GM18861 (cell line): ENCODE results near the gene SRRM4.
"Not testable (repeated sequence)": the region's sequence is repeated elsewhere in the genome, so short reads cannot be mapped to it uniquely, and the experiment has no call there.

Source experiments
- ATAC-seq: cut with Tn5 transposase; IDR thresholded peaks from one replicate; pipeline ENCODE4 v1.9.1; 2021; ENCODE audit not compliant: unreplicated experiment

Gene SRRM4

DNA sequence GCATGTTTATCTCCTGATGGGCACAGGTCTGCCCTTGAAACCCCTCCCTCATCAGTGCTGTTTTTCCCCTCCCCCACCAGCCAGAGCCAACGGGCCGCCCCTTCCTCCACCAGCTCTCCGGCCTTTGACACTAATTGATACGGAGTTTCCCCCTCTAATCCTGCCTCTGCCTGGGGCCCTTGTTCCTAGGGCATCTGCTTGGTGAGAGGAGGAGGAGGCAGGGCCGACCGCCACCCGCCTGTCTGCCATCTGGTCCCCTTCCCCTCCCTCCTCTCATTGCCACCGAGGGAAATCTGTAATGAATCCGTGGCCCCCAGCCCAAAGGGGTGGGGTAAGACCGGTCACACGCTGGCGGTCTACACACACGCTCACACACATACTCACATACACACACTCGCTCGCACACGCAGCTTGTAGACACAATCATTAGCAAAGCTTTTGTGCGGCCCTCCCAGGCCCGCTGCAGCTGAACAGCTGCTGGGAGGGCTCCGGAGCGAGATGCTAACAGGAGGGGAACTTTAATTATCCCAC is 27.4 kb downstream of the SRRM4 start:
- no peak for ATAC-seq

DNA sequence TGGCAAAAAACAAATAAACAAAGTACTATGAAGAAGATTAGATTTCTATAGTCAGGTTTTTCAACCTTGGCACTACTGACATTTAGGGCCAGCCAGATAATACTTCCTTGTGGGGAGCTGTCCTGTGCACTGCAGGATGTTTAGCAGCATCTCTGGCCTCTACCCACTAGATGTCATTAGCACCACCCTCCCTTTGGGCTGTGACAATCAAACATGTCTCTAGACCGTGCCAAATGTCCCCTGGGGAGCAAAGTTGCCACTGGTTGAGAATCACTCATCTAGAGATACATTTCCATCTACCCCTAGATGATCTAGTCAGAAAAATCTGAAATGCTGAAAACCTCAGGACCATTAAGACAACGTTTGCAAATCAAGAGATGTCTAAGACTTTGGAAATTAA is 29.9 kb downstream of the SRRM4 start:
- ATAC-seq = no peak

DNA sequence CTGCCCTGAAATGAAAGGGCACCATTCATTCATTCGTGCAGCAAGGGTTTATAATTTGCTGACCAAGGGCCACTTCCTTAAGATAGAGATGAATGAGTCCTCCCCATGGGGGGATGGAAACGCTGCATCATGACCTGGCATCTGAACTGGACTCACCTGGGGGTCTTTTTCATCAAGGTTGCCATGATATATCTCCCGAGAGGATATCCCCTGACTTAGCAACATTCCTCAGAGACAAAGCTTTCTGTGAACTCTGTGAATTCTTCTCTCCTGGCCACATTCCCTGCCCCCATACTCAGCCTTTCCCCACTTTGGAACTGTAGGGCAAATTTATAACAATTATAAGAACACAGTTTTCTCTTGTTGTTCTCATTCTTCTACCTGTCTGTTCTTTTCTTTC is 30.8 kb downstream of the SRRM4 start:
- no peak for ATAC-seq

DNA sequence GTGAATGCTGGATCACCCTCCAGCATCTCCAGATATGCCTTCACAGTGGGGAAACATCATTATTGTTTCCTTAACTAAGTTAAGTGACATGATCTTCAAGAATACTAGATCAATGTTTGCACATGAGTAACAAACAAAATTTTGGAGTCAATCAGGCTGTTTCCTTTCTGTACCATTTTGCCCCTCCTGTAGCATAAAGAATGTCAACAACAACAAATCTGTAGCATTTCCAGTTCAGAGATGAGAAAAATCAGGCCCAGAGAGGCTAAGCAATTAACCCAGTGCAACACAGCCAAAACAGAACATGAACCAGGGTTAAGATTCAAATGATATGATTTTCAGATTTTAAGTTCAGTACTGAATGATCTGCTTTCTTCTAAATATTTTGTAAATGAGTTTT is 31.7 kb downstream of the SRRM4 start:
- no peak for ATAC-seq

DNA sequence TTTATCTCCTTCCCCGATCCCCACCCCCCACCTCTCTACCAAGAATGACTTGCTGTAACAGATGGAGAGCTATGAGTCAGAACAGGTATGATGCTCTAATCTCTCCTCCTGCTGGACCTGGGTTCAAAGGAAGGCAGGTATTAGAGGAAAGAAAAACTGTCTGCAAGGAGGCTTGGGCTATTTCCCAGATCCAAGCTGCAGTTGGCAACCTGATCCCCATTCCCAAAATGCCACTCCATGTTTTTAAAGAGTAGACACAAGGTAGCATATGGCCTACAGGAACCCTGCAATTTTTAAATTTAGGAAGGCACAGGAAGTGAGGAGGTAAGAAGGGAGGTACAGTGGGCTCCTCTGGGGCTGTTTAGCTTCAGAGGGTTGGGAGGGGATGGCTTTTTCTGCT is 33.0 kb downstream of the SRRM4 start:
- ATAC-seq = no peak

DNA sequence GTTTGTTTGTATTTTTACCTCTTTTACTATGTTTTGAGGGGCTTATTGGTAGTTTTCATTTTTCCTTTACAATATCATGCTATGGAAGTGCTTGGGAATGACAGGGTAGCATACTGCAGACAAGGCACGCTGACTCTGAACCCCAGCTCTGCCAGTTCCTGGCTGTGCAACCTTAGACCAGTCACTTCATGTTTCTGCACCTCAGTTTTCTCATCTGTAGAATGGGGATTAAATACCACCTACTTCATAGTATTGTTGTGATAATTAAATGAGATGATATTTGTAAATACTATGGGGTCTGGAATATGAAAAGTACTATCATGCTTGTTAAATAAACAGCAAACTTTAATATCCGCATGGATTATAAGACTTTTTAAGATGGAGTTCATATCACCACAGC is 35.4 kb downstream of the SRRM4 start:
- no peak for ATAC-seq

DNA sequence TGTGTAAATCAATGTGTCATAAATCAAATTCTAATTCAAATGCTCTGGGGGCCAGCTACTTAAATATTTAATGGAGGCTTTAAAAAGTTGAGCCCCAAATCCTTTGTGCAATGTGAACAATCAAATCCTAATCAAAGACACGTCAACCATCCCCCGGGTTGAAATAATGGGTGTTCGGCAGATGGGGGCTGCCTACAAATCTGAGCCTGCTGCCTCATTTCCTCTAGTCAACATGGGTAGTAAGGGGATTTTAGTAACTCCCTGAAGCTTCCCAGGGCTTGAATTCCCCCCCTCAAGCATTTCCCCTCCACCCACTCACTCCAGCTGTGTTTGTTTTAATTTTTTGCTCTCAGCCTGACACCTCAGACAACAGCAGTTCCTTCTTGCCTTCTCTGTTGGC is 37.8 kb downstream of the SRRM4 start:
- ATAC-seq = no peak

DNA sequence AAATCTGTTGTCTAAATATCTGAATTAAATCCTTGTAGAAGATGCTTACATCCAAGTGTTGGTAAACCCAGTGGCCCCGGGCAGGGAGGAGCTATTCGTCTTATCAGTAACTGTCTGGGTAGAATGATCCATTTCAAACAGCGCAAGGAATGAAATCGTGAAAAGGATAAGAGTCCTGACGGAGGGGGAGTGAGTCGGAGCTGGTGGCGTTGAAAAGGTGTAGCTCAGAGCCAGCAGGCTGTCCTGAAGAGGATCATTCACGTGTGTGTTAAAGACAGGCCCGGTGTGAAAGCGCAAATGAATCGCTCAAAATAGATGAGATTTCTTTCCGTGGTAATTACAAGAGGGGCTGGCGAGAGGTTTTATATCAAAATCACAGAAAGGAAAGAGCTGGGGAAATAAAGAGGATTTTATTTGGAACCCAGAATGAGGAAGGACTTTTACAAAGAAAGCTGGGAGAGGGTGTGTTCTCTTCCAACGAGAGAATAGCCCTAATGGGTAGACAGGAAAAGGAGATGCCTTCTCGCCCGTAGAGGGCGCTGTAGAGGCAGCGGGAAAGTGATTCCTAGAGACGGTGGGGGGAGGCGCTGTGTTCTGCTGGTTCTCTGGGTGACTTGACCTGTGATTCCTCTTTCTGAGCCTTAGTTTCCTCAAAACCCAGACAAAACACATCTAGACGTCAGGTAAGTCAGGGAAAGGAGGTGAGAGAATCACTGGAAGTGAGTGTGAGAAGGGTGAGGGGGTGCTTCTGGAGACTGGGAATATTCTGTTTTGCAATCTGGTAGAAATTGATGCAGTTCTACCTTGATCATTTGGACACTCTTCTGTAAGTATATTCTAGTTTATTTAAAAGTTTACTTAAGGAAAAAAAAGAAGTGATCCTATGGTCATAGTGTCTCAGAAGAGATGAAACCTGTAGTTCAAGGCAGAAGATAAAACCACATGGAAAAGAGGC is 39.3 kb downstream of the SRRM4 start:
- ATAC-seq = no peak

DNA sequence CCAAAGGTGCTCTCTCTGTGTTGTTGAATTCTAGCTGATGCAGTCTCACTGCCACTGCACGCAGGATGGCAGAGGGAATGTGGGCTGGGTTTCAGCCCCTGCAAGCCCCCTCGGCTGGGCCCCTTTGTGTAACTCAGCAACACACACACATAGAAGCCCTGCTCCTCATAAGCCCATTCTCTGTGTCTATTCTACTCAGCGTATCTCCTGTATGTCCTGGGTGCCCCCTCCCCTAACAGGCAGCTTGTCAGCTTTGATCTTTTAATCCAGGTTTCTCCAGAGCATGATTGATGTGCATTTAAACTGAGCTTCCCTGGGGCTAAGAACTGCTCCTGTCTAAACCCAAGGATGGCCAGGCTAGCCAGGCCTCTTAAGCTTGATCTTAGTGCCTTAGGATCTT is 43.0 kb downstream of the SRRM4 start:
- no peak for ATAC-seq

DNA sequence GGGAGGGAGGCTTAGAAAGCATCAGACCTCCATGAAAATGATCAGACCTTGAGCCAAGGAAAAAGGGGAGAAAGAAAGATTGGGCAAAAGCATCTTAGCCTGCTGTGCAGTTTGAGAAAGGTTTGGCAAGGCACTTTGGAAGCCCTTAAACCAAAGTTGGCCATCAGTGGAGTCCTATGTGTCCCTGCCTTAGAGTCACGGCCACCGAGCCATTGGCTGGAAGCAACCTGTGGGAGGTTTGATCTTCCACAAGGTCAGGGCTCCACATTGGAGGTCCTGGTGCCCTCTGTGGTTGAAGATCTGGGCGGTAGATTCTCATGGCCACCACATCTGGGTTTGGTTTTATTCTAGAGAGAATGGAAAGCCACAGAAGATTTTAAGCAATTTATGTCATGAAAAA is 44.4 kb downstream of the SRRM4 start:
- no peak for ATAC-seq

DNA sequence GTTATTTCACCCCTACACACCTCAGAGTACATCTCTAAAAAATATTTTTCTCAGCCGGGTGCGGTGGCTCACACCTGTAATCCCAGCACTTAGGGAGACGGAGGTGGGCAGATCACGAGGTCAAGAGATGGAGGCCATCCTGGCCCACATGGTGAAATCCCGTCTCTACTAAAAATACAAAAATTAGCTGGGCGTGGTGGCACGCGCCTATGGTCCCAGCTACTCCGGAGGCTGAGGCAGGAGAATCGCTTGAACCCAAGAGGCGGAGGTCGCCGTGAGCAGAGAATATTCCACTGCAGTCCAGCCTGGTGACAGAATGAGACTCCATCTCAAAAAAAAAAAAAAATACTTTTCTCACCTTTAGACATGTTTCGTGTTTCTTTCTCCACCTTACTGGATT is 52.0 kb downstream of the SRRM4 start:
- not testable (repeated sequence) for ATAC-seq

DNA sequence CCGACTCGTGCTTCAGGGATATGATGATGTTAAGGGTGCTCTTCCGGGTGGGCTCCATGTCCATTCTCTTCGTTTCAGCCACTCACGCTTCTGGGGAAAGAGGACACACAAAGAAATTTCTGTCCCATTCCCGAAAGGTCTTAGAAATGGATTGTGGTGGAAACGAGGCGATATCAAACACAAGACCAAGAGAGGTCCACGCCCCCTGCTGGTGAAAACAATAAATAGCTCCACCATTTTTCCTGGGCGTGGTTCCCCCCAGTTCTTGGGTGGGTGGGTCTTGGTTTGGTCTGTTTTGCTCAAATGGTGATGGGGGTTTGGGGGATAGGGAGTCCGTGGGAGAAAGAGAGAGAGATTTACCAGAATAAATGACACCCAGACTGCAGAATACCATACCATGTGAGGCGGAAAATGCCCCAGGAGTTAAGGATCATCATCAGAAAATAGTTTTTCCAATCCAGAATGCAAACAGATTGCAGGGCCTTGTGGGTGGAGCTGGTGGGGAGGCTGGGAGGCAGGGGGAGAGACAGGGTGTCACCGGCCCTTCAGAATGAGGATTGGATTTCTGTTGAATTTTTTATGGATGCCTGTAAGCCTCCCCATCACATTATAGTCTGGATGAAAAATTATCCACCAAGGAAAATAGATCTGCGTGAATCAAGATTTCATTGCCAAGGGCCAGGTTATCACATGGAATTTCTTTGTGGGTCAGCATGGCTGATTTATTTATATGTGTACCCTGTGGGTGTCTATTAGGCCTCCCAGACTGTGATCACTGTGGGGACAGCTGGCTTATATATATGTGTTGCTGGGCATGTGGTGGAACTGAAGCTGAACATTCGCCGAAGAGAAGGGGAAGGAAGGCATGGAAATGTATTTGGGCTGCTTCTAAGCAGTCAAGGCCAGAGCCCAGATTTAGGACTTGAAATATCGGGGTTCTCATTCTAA is 55.8 kb downstream of the SRRM4 start:
- ATAC-seq = no peak

DNA sequence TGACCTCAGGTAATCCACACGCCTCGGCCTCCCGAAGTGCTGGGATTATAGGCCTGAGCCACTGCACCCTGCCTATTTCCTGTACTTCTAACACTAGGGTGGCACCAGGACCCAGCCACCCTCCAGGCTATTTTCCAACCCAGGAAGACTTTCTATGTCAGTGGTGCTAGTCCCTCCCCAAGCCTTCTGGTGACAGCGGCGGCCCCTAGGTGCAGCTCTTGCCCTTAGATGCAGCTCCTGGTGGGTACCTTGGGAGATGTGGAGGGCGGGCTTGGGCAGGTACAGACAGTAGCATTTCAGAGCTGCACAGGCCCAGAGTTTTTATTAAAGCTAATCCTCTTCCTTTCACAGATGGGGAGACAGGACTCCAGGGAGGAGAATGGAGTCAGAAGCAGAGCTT is 62.8 kb downstream of the SRRM4 start:
- ATAC-seq = no peak

DNA sequence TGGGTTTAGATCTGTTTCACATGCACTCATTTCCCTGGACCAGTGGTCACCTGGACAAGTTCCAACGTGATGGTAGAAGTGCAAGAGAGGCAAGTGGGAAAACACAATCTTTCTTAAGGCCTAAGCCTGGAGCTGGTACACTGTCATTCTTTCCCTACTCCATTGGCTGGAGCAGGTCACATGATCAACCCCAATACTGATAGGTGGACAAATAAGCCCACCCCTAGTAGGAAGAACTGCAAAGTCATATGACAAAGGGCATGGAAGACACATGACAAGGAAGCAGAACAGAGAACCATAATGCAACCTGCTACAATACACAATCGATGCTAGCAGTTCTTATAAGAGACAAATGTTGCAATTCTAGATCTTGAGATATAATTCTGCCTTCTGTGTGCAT is 66.3 kb downstream of the SRRM4 start:
- no peak for ATAC-seq

DNA sequence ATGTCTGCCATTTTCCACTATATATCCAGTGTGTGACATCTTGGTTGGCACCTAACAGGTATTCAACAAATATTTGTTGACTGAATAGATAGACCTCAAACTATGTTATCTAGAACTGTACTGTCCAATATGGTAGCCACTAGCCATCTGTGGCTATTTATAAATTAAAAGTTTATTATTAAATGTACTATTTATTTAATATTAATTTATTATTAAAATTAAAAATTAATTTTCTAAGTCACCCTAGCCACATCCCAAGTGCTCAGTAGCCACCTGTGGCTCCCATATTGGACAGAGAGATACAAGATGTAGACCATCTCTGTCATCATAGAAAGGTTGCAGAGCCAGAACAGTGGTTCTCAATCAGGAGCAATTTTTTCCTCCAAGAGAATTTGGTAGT is 69.3 kb downstream of the SRRM4 start:
- no peak for ATAC-seq

DNA sequence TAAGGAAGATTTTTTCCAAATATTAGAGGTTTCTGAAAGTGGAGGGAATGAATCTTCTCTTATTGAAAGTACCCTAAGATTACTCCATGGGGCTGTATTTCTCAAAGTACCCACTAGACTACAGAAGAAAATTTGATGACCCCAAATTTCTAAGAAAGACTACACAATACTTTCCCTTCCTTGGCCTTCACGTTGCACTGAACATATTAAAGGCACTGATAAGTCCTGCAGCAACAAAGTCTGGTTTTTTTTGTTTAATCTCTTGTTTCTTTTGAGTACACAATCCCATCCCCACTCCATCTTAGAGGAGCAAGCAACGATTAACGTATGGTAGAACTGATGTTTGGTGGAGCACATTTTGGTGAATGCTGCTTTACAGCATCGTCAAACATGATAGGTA is 70.1 kb downstream of the SRRM4 start:
- ATAC-seq = no peak

DNA sequence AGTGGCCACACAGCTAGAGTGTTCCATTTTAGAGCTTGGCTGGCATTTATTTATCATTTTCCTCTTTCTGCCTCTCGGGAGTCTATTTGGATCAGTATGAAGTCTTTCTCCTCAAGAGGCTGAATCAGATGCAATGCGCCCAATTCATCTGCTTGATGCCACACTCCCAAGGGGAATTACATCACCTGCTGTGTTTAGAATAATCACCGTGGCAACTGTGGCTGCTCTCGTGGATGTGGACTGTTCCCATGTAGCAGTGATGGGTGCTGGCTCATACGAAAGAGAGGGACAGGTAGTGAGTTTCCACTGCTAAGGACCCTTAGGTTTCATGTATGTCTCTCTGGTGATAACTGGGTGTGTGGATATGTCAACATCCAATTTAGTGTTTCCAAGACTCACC is 70.7 kb downstream of the SRRM4 start:
- no peak for ATAC-seq

DNA sequence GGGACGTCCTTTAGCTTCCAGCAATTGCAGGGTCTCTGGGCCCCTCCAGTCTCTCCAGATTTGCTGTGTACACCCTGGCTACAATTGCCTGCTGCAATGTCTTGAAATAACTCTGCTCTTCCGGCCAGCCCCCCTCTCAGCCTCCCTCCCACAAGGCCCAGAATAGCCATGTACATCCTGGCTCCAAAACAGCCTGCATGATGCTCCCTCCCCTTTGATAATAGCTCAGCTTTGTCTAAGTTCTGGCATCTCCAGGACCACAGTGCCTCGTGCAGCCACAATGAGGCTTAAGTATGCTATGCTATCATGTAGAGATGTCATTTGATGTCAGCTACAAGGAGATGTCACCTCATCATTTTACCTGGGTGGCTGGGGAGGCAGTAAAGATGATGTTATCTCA is 74.6 kb downstream of the SRRM4 start:
- no peak for ATAC-seq

DNA sequence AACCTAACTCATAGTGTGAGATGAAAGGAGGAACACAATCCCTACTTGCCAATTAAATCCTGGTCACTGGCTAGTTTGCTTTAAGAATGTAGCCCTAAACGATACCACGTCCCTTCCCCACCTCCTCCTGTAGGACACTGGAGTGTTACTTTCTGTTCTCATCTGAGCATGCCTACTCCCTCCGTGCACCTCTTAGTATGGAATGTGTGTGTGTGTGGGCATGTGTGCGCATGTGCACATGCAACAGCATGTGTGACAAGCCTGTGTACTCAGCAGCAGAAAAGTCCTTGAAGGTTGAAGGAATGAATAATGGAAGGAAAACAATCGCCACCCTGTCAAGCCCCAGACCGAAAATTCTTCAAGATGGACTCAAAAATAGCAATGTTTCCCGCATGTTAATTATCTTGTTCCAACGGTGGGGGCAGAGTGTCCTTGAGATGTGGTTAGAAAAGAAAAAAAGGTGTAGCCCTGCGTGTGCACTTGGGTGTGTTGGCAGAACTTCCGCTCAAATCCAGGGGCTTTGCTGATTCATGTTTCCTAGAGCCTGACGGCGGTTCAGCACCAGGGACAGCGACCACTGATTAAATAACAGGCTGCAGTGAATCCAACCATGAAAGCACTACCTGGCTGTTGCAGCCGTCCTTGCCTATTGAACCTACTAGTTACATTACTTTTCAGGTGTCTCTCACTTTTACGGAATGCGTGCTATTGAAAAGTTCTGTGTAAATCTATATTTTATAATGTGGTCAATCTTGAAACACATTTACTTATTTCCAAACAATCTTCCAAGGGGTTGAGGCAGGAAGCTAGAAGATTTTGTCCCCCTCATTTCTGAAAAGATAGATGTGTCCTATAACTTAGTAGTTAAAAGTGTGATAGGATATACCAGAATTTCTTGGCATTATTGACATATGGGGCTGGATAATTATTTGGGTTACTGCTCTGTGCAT is 79.8 kb downstream of the SRRM4 start:
- ATAC-seq = no peak

DNA sequence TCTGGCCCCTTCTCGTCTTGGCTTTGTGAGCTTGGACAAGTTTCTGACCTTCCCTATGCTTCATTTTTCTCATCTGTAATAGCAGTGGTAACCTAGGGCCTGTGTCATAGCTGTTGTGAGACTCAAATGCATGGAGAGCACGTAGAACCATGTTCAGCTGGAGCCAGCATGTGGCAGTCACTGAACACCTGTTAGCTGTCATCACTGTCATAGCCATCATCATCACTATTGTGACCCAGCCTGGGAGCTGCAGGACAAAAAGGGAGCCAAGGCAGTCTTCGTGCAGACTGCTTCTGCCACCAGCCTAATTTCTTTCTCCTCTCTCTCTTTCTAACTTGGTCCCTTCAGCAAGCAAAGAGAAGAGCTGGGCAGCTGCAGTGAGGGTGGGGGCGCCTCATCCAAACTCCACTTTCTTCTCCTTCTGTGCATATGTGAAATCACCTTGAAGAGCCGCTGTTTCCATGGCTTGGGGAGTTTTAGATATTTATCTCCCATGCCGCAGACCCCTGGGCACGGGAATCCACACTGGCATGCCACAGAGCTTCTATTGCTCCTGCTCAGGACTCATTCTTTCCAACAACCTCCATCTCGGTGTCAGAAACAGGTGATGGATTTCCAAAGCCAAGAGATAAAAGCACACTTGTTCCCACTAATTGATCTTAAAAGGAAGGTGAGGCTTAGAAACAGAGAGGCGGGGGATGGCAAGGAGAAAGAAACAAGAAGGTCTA is 87.0 kb downstream of the SRRM4 start:
- ATAC-seq = no peak
